IMR-90 (cell line): Measurements from ENCODE around the gene MAJIN. TPM values are rescaled to one million over a fixed set of nuclear protein-coding genes. Genes with fewer than 3 reads are reported as not detected.

ENCODE experiments used
- ATAC-seq: fragments of 200-7000 bp; cut with Tn5 transposase; 2 replicates; pipeline ENCODE4 v1.9.1; 2020; ENCODE audit warnings: low read depth, mild to moderate bottlenecking, moderate library complexity
- BruUV-seq: library from RNA; stranded (reverse); fragments of 400-500 nt; replicated peaks from 2 replicates; lab custom pipeline; 2021; lab: Mats Ljungman, UMichigan
- CTCF ChIA-PET: fragments of 300-600 bp; formaldehyde crosslinking; extraction: SDS; loops from one replicate; lab custom pipeline; 2021; ENCODE audit warnings: antibody characterized with exemption; lab: Yijun Ruan, JAX
- POLR2A ChIA-PET: fragments of 300-600 bp; sonication (Branson Sonifier 250); formaldehyde crosslinking; loops from one replicate; lab custom pipeline; 2022; ENCODE audit warnings: antibody characterized with exemption; ENCODE audit not compliant: unreplicated experiment; lab: Charles Lee
- DNase-seq: peaks from one replicate; pipeline ENCODE4 v3.0.0; 2013
- H2AFZ ChIP-seq: replicated peaks from 2 replicates; pipeline ENCODE3; 2013; ENCODE audit warnings: low read length, mild to moderate bottlenecking; ENCODE audit not compliant: poor library complexity
- H2AK5ac ChIP-seq: 2 replicates; pipeline ENCODE4 v1.6.1; 2013; ENCODE audit warnings: low read depth, low read length, inconsistent platforms
- H2AK9ac ChIP-seq: replicated peaks from 2 replicates; pipeline ENCODE3; 2013; ENCODE audit warnings: mild to moderate bottlenecking, low read depth, low read length, moderate library complexity; ENCODE audit not compliant: poor library complexity
- H2BK120ac ChIP-seq: 2 replicates; pipeline ENCODE4 v1.6.1; 2013; ENCODE audit warnings: low read depth, low read length, inconsistent platforms
- H2BK15ac ChIP-seq: 3 replicates; pipeline ENCODE4 v1.6.1; 2013; ENCODE audit warnings: low read depth, low read length, inconsistent platforms
- H2BK20ac ChIP-seq: 2 replicates; pipeline ENCODE4 v1.6.1; 2013; ENCODE audit warnings: low read depth, mild to moderate bottlenecking, inconsistent platforms, low read length, moderate library complexity
- H2BK5ac ChIP-seq: 2 replicates; pipeline ENCODE4 v1.6.1; 2013; ENCODE audit warnings: mild to moderate bottlenecking, low read depth, low read length, inconsistent platforms; ENCODE audit not compliant: poor library complexity, severe bottlenecking
- H3K14ac ChIP-seq: replicated peaks from 2 replicates; pipeline ENCODE4 v1.6.1; 2013; ENCODE audit warnings: low read depth, low read length, inconsistent platforms
- H3K18ac ChIP-seq: 2 replicates; pipeline ENCODE4 v1.6.1; 2013; ENCODE audit warnings: low read depth, low read length, control low read depth
- H3K23ac ChIP-seq: 2 replicates; pipeline ENCODE4 v1.6.1; 2013; ENCODE audit warnings: low read depth, low read length, inconsistent platforms
- H3K27ac ChIP-seq: 2 replicates; pipeline ENCODE4 v1.5.1; 2013; ENCODE audit warnings: mild to moderate bottlenecking, control low read depth, low read length; ENCODE audit not compliant: insufficient read depth
- H3K27me3 ChIP-seq: 2 replicates; pipeline ENCODE4 v1.6.1; 2013; ENCODE audit warnings: low read length; ENCODE audit not compliant: control insufficient read depth, insufficient read depth
- H3K36me3 ChIP-seq: 2 replicates; pipeline ENCODE4 v1.6.1; 2013; ENCODE audit warnings: low read length, mixed read lengths; ENCODE audit not compliant: control insufficient read depth, insufficient read depth
- H3K4ac ChIP-seq: 2 replicates; pipeline ENCODE4 v1.6.1; 2013; ENCODE audit warnings: low read depth, low read length, inconsistent platforms
- H3K4me1 ChIP-seq: 2 replicates; pipeline ENCODE4 v1.6.1; 2013; ENCODE audit warnings: low read length, mixed read lengths; ENCODE audit not compliant: control insufficient read depth, insufficient read depth
- H3K4me2 ChIP-seq: 2 replicates; pipeline ENCODE4 v1.6.1; 2013; ENCODE audit warnings: low read depth, mild to moderate bottlenecking, control low read depth, low read length, moderate library complexity
- H3K4me3 ChIP-seq: 2 replicates; pipeline ENCODE4 v1.5.1; 2013; ENCODE audit warnings: low read depth, mild to moderate bottlenecking, control low read depth, low read length, moderate library complexity; ENCODE audit not compliant: insufficient read depth
- H3K56ac ChIP-seq: 2 replicates; pipeline ENCODE4 v1.6.1; 2013; ENCODE audit warnings: low read length, inconsistent platforms; ENCODE audit not compliant: insufficient read depth; ENCODE audit errors: extremely low read depth
- H3K79me1 ChIP-seq, 2 experiments: 2 replicates each; pipeline ENCODE4 v1.6.1; 2013; ENCODE audit warnings: low read length in 2 of 2, inconsistent platforms in 1 of 2, low read depth in 1 of 2
- H3K9ac ChIP-seq: 2 replicates; pipeline ENCODE4 v1.6.1; 2013; ENCODE audit warnings: low read depth, low read length, control low read depth
- H3K9me1 ChIP-seq: 2 replicates; pipeline ENCODE4 v1.6.1; 2013; ENCODE audit warnings: low read length, inconsistent platforms; ENCODE audit not compliant: insufficient read depth
- H3K9me3 ChIP-seq: 2 replicates; pipeline ENCODE4 v1.6.1; 2013; ENCODE audit warnings: low read length; ENCODE audit not compliant: control insufficient read depth, insufficient read depth
- H4K20me1 ChIP-seq: 2 replicates; pipeline ENCODE4 v1.6.1; 2013; ENCODE audit warnings: low read length, inconsistent platforms; ENCODE audit not compliant: insufficient read depth
- H4K5ac ChIP-seq: 2 replicates; pipeline ENCODE4 v1.6.1; 2013; ENCODE audit warnings: mild to moderate bottlenecking, low read depth, low read length, control low read depth
- H4K8ac ChIP-seq, 2 experiments: 2 replicates each; pipeline ENCODE4 v1.6.1; 2013; ENCODE audit warnings: low read depth in 2 of 2, low read length in 2 of 2, control low read depth in 1 of 2, inconsistent platforms in 1 of 2
- H4K91ac ChIP-seq: 2 replicates; pipeline ENCODE4 v1.6.1; 2013; ENCODE audit warnings: low read depth, low read length, inconsistent platforms; ENCODE audit not compliant: insufficient read depth
- BHLHE40 ChIP-seq: fragments of 150-350 bp; IDR thresholded peaks from 2 replicates; pipeline ENCODE4 v1.6.1; 2016; ENCODE audit warnings: mild to moderate bottlenecking, low read depth, low read length
- CEBPB ChIP-seq: IDR thresholded peaks from 2 replicates; pipeline ENCODE4 v1.6.1; 2012; ENCODE audit warnings: low read depth, low read length, improper control_type of control experiment
- CHD1 ChIP-seq: IDR thresholded peaks from 2 replicates; pipeline ENCODE4 v1.6.1; 2012; ENCODE audit warnings: low read depth, low read length, improper control_type of control experiment
- FOS ChIP-seq: fragments of 150-350 bp; IDR thresholded peaks from 2 replicates; pipeline ENCODE4 v1.6.1; 2016; ENCODE audit warnings: low read depth, low read length
- MAFK ChIP-seq: IDR thresholded peaks from 2 replicates; pipeline ENCODE4 v1.6.1; 2012; ENCODE audit warnings: low read depth, low read length, improper control_type of control experiment
- MAZ ChIP-seq: IDR thresholded peaks from 2 replicates; pipeline ENCODE4 v1.6.1; 2012; ENCODE audit warnings: low read depth, mild to moderate bottlenecking, low read length, improper control_type of control experiment, moderate library complexity, borderline replicate concordance
- MXI1 ChIP-seq: IDR thresholded peaks from 2 replicates; pipeline ENCODE4 v1.6.1; 2012; ENCODE audit warnings: low read depth, mild to moderate bottlenecking, low read length, moderate library complexity, borderline replicate concordance
- NFE2L2 ChIP-seq: fragments of 150-350 bp; IDR thresholded peaks from 2 replicates; pipeline ENCODE4 v1.6.1; 2016; ENCODE audit warnings: low read depth, mild to moderate bottlenecking, low read length
- POLR2A ChIP-seq: IDR thresholded peaks from 2 replicates; pipeline ENCODE4 v1.6.1; 2012; ENCODE audit warnings: mild to moderate bottlenecking, low read depth, low read length
- RAD21 ChIP-seq: IDR thresholded peaks from 2 replicates; pipeline ENCODE4 v1.6.1; 2012; ENCODE audit warnings: low read length, improper control_type of control experiment
- RCOR1 ChIP-seq: IDR thresholded peaks from 2 replicates; pipeline ENCODE4 v1.6.1; 2012; ENCODE audit warnings: mild to moderate bottlenecking, low read length, improper control_type of control experiment; ENCODE audit not compliant: insufficient replicate concordance
- RFX5 ChIP-seq: IDR thresholded peaks from 2 replicates; pipeline ENCODE4 v1.8.0; 2012; ENCODE audit warnings: low read depth, mild to moderate bottlenecking, low read length, moderate library complexity
- SMC3 ChIP-seq: fragments of 150-350 bp; IDR thresholded peaks from 2 replicates; pipeline ENCODE4 v1.6.1; 2016; ENCODE audit warnings: low read depth, mild to moderate bottlenecking, antibody characterized with exemption, low read length, moderate library complexity
- WGBS, 2 experiments: methylation state at CpG; one replicate each; pipeline versions ENCODE4 v1.1.5 to v1.1.7; 2013; ENCODE audit warnings: missing lambda C conversion rate in 2 of 2; ENCODE audit not compliant: insufficient read length in 1 of 2; ENCODE audit errors: extremely low coverage in 2 of 2; 5-methylcytosine and 5-hydroxymethylcytosine counted together
- dilution Hi-C: fragments of 300-500 bp; cut with HindIII; formaldehyde crosslinking; loops from one replicate; pipeline ENCODE4 v1.14.3; 2018; ENCODE audit warnings: low sequenced_read_pairs; ENCODE audit not compliant: unreplicated experiment
- in situ Hi-C: fragments of 300-500 bp; cut with MboI; formaldehyde crosslinking; loops from 3 replicates; pipeline ENCODE4 v1.14.3; 2019; ENCODE audit warnings: low sequenced_read_pairs, inconsistent platforms, mixed read lengths
- intact Hi-C: fragments of 100-400 bp; cut with micrococcal nuclease; formaldehyde crosslinking; loops from 2 replicates; pipeline ENCODE4 v1.10.0; 2022
- polyA plus RNA-seq, 3 experiments: library from polyadenylated mRNA; depleted of rRNA; stranded (reverse); fragments of >200 nt; gene quantifications; 2 replicates each; pipeline ENCODE4 v1.2.3, GENCODE V29; 2012; ENCODE audit warnings: low replicate concordance in 1 of 3
- total RNA-seq: library from RNA; depleted of rRNA; stranded (reverse); fragments of >200 nt; gene quantifications from 2 replicates; pipeline ENCODE4 v1.2.3, GENCODE V29; 2012
- TF ChIP-seq, protein P1 (sequence below): fragments of 150-350 bp; IDR thresholded peaks from 2 replicates; pipeline ENCODE4 v1.6.1; 2017; ENCODE audit warnings: mild to moderate bottlenecking, antibody characterized with exemption, low read length, low read depth
- TF ChIP-seq, protein P2 (sequence below): conservative IDR thresholded peaks from 2 replicates; pipeline ENCODE4 v1.5.1; 2012; ENCODE audit warnings: mild to moderate bottlenecking, low read depth, low read length, improper control_type of control experiment
- TF ChIP-seq, protein P3 (sequence below): fragments of 150-350 bp; IDR thresholded peaks from 2 replicates; pipeline ENCODE4 v1.6.1; 2016; ENCODE audit warnings: low read depth, mild to moderate bottlenecking, low read length, moderate library complexity, borderline replicate concordance

Gene MAJIN
- total and polyA plus RNA-seq, 2 of the 4 experiments (the other 2 are of a cell fraction) = not detected

DNA sequence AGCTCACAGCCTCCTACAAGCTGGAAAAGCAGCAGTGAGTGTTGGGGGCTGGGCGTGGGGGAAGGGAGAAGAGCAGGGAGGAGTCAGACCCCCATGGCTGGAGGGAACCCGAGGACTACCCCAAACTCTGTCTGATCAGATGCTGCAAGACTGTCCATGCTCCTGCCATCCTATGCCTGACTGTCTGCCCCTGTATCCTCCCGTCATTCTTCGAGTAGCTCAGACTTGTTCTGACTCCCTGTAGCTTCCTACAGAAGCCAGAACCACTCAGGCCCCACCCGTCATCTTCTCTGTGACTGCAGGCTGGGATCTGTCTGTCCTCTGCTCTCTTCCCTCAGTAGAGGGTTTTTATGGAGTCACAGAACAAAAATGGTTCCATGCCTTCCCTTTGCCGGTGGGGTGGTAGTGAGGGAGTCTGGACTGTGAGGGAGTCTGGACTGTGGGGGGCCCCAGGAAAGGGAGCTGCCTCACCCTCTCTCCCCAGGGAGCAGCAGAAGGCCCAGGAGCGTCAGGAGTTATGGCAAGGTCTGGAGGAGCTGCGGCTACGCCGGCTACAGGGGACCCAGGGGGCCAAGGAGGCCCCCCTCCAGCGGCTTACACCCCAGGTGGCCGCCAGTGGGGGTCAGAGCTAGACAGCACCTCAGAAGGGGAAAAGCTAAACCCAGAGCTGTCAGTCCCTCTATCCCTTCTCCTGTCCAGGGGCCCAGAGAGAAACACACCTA lies 38.5 kb downstream of the MAJIN start:
- no peak for ATAC-seq
- Histone ChIP-seq H2AK5ac (no peak overlapping the region), H2BK120ac (no peak overlapping the region), H3K4me2 (no peak overlapping the region), H3K9me1 (no peaks in the 10 kb centered on the region), H3K9me3 (no peaks in the 10 kb centered on the region), H3K56ac (no peak overlapping the region), H3K79me1 (0 out of 4 replicates have a peak, but pooled peaks cover 0 to 3% of the 10 kb centered on the region in 2 experiments), H2BK15ac (no peak overlapping the region), H4K8ac (no peak overlapping the region), H3K27ac (no peak overlapping the region), H2AK9ac (no peak overlapping the region), H3K27me3 (peaks cover 4% of the 10 kb centered on the region), H4K91ac (no peak overlapping the region), H3K36me3 (peaks cover 46% of the 10 kb centered on the region), H3K23ac (no peak overlapping the region), H3K18ac (no peak overlapping the region), H3K4ac (no peak overlapping the region), H3K14ac (no peak overlapping the region), H3K9ac (no peak overlapping the region), H3K4me1 (no peaks in the 10 kb centered on the region), H2BK20ac (no peak overlapping the region), H2BK5ac (no peak overlapping the region), H3K4me3 (no peak overlapping the region), H2AFZ (no peak overlapping the region), H4K20me1 (peaks cover 5% of the 10 kb centered on the region; the same call in 1 of the 2 replicates), H4K5ac (no peak overlapping the region)
- no peak for DNase-seq
- dilution Hi-C loops = no loop called here
- WGBS, 2 experiments = no CpG with 5 or more reads among the region's 12 CpGs
- in situ Hi-C loops = no loop called here
- BruUV-seq = no TSS peak
- no peak for TF ChIP-seq NFE2L2
- TF ChIP-seq CEBPB = no peak
- TF ChIP-seq MXI1 = no peak
- TF ChIP-seq, protein P1, sequence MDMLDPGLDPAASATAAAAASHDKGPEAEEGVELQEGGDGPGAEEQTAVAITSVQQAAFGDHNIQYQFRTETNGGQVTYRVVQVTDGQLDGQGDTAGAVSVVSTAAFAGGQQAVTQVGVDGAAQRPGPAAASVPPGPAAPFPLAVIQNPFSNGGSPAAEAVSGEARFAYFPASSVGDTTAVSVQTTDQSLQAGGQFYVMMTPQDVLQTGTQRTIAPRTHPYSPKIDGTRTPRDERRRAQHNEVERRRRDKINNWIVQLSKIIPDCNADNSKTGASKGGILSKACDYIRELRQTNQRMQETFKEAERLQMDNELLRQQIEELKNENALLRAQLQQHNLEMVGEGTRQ = no peak
- TF ChIP-seq, protein P2, sequence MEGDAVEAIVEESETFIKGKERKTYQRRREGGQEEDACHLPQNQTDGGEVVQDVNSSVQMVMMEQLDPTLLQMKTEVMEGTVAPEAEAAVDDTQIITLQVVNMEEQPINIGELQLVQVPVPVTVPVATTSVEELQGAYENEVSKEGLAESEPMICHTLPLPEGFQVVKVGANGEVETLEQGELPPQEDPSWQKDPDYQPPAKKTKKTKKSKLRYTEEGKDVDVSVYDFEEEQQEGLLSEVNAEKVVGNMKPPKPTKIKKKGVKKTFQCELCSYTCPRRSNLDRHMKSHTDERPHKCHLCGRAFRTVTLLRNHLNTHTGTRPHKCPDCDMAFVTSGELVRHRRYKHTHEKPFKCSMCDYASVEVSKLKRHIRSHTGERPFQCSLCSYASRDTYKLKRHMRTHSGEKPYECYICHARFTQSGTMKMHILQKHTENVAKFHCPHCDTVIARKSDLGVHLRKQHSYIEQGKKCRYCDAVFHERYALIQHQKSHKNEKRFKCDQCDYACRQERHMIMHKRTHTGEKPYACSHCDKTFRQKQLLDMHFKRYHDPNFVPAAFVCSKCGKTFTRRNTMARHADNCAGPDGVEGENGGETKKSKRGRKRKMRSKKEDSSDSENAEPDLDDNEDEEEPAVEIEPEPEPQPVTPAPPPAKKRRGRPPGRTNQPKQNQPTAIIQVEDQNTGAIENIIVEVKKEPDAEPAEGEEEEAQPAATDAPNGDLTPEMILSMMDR = no peak
- no peak for TF ChIP-seq CHD1
- no peak for TF ChIP-seq RFX5
- TF ChIP-seq MAZ = no peak
- no peak for TF ChIP-seq BHLHE40
- no peak for TF ChIP-seq RAD21
- TF ChIP-seq MAFK = no peak
- TF ChIP-seq FOS = no peak
- TF ChIP-seq, protein P3, sequence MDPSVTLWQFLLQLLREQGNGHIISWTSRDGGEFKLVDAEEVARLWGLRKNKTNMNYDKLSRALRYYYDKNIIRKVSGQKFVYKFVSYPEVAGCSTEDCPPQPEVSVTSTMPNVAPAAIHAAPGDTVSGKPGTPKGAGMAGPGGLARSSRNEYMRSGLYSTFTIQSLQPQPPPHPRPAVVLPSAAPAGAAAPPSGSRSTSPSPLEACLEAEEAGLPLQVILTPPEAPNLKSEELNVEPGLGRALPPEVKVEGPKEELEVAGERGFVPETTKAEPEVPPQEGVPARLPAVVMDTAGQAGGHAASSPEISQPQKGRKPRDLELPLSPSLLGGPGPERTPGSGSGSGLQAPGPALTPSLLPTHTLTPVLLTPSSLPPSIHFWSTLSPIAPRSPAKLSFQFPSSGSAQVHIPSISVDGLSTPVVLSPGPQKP = no peak
- no peak for TF ChIP-seq SMC3
- no peak for TF ChIP-seq POLR2A
- no peak for TF ChIP-seq RCOR1
- intact Hi-C loops = no loop called here
- CTCF ChIA-PET = interaction anchor here (0.6 kb wide), 1 partner anchor 11 kb away, joined by 3 read pairs; no protein-coding TSS in a partner anchor
- POLR2A ChIA-PET = no interaction called here
